GM18858 (cell line): ENCODE data around the gene SCARB1.

Experiments used
- ATAC-seq: cut with Tn5 transposase; IDR thresholded peaks from one replicate; pipeline ENCODE4 v1.9.1; 2021; ENCODE audit not compliant: unreplicated experiment

SCARB1 gene

DNA sequence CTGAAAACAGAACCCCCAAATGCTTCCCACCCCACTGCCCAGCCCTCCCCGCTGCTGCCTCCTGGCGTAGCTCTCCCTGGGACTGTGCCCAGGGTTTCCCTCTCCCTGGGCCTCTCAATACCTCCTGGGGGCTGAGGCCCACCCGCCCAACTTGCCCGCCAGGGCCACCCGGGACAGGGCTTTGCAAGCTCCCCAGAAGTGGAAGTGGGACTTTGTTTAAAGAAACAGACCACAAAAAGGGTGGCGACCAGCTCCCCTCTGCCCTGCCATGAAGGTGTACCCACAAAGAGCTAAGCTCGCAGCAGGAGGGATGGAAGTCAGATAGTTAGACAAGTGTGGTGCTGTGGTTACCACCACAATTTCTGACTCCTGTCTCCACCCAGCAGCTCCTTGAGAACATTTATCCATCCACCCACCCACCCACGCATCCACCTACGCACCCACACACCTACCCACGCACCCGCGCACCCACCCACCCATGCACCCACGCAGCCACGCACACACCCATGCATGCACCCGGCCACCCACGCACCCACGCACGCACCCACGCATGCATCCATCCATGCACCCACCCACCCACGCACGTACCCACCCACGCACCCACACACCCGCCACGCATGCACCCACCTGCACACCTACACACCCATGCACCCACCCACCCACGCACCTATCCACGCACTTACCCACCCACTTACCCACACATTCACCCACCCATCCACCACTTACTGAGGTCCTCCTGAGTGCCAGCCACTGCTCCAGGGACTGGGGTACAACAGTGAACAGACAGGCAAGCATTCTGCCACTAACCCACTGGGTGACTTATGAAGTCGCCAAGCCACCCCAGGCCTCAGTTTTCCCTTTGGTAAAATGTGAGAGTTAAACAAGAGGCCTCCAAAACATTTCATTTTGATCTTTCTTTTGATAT lies 127.3 kb downstream of the SCARB1 start:
- no peak for ATAC-seq

DNA sequence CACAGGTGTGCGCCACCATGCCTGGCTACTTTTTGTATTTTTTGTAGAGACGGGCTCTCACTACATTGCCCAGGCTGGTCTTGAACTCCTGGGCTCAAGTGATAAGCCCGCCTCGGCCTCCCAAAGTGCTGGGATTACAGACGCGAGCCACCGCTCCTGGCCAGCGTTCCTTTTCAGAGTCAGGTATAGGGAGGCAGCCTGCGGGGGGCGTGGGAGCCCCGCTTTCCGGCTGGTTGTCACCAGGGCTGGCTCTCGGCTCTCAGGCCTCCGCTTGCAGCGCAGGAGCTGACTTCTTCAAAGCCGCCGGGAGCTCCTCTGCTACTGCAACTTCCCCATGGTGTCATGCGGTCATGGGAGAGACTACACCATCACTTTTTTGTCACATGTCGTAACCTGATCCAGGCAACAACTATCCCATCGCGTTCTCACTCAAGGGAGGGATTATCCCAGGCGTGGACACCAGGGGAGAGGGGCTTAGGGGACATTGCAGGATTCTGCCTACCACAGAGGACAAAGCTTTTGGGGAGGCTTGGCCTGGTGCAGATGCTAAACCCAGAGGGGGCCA lies 129.4 kb downstream of the SCARB1 start:
- ATAC-seq, result no peak

DNA sequence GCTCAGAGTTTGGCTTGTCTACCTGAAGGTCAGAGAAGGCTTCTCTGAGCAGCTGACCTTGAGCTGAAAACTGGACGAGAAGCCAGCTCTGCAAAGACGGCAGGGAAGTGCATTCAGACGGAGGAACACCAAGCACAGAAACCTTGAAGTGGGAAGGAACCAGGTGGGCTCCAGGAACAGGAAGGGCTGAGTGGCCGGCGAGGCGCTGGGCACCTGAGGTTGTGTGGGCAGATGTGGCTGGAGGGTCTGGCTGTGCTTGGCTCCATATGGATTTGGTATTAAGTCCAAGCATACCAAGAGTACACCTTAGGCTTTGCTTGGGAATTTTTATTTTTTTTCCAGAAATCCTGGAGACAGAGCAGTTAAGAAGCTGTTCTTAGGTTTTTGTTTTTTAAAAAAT lies 130.6 kb downstream of the SCARB1 start:
- no peak for ATAC-seq

DNA sequence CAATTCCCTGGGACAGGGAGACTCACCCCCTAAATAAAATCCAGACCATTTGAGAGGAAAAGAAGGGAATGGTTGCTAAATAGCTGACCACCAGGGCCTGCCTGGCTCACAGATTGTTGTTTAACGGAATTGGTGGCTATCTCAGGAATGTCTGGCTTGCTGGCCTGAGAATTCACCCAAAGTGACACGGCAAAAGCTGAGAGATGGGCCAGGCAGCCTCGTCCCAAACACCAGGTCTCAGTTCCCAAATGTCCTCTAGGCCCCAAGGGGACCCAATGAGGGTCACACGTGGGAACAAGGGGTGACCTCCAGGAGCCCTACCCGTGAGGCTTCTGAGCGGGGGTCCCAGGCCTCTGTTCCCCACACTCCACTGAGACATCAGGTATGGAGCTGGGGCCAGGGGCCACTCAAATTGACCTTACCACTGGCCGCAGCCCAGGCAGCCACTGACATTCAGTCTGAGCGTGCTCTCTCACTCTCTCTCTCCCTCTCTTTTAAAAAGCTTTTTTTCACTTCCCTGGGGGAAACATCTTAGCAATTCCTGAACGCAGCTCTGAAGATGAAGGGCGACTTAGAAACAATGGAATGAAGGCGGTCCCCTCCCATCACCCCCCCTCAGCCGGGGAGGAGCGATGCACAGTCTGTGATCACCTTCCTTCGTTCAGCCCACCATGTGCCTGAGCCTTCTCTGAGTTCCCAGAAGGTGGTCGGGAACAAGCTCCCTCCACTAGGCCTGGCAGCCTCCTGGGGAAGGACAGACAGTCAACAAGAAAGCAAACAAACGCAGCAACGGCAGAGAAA lies 131.2 kb downstream of the SCARB1 start:
- ATAC-seq, result no peak

DNA sequence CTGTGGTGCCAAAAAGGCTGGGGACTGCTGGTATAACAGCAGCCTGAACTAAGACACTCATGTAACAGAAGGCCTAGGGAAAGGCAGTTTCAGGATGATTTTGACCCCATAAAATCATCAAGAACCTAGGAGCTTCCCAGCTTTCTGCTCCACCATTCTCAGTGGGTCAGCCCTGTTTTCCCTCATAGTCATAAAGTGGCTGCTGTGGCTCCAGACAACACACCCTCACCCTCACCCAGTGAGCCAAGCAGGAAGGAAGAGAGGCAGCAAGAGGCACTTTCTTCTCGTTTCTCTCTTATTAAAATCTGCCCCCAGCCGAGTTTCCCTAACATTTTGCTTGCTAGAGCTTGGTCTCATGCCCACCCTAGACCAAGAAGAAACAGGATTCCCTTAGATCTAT lies 131.8 kb downstream of the SCARB1 start:
- ATAC-seq, result no peak

DNA sequence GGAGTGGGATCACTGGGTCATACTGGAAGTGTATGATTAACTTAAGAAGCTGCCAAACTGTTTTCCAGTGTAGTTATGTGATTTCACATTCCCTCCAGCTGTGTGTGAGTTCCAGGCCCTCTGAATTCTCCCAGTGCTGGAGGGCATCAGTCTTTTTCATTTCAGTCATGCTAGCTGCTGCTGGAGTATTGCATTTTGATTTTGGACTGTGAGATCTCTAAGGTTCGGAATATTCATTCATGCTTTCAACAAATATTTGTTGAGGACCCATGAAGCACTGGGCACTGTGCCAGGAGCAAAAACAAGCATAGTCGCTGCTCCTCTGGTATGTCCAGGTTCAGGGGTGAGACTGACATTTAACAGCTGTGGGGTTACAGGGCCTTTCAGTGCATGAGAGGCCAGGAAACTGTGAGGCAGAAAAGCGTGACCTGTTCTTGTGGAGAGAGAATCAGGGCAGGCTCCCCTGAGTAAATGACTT lies 133.2 kb downstream of the SCARB1 start:
- ATAC-seq, result no peak

DNA sequence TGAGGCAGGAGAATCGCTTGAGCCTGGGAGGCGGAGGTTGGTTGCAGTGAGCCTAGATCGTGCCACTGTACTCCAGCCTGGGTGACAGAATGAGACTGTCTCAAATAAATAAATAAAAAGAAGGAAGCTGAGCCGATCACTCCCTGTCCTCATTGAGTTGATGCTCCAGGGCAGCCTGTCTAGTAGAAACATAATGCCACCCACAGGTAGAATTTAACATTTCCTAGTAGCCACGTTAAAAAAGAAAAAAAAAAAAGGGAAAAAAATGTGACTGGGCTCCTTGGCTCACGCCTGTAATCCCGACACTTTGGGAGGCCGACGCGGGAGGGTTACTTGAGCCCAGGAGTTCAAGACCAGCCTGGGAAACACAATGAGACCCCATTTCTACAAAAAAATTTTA lies 135.7 kb downstream of the SCARB1 start:
- no peak for ATAC-seq

DNA sequence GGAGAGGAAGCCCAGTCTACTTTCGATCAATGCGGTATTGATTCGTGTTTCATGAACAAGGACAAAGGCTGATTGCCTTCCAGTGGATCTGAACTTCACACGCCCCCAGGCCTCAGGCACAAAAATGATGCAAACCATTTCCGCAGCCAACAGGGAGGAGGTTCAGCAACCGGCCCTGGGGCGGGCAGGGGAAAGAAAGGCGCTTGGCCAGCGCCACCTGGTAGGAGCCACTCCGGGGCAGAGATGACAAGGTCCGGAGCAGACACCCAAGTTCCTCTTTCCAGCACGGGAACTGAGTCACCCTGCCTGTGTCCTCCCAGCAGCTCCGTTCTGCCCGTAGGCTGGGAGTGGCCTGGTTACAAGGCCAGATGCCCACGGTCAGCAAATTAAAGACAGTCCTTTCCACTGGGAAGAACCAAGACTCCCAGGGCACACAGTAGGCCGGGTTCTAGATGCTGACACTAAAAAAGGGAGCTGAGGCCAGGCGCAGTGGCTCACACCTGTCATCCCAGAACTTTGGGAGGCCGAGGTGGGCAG lies 136.3 kb downstream of the SCARB1 start:
- ATAC-seq, result no peak
